HEK293 (cell line): Measurements from ENCODE around the gene TSBP1.

ENCODE experiments used
- CTCF ChIP-seq: fragments of 450-650 bp; formaldehyde crosslinking; IDR thresholded peaks from 2 replicates; pipeline ENCODE4 v1.5.1; 2016; ENCODE audit warnings: missing biosample characterization, missing genetic modification characterization
- MYNN ChIP-seq: fragments of 450-650 bp; formaldehyde crosslinking; IDR thresholded peaks from 2 replicates; pipeline ENCODE4 v1.5.1; 2016; ENCODE audit warnings: missing biosample characterization, missing genetic modification characterization, borderline replicate concordance
- MZF1 ChIP-seq: fragments of 450-650 bp; formaldehyde crosslinking; IDR thresholded peaks from 2 replicates; pipeline ENCODE4 v1.5.1; 2017; ENCODE audit warnings: missing biosample characterization, missing genetic modification characterization, borderline replicate concordance
- REST ChIP-seq: fragments of 450-650 bp; formaldehyde crosslinking; IDR thresholded peaks from 2 replicates; pipeline ENCODE4 v1.5.1; 2016; ENCODE audit warnings: missing biosample characterization, missing genetic modification characterization
- SP7 ChIP-seq: fragments of 450-650 bp; formaldehyde crosslinking; IDR thresholded peaks from 2 replicates; pipeline ENCODE4 v1.5.1; 2016; ENCODE audit warnings: missing biosample characterization, missing genetic modification characterization
- ZBTB8A ChIP-seq: fragments of 450-650 bp; formaldehyde crosslinking; IDR thresholded peaks from 2 replicates; pipeline ENCODE4 v1.5.1; 2016; ENCODE audit warnings: missing biosample characterization, missing genetic modification characterization
- ZNF121 ChIP-seq: fragments of 450-650 bp; formaldehyde crosslinking; IDR thresholded peaks from 2 replicates; pipeline ENCODE4 v1.5.1; 2016; ENCODE audit warnings: missing biosample characterization, missing genetic modification characterization
- ZNF223 ChIP-seq: fragments of 450-650 bp; formaldehyde crosslinking; IDR thresholded peaks from 2 replicates; pipeline ENCODE4 v1.5.1; 2016; ENCODE audit warnings: missing biosample characterization, missing genetic modification characterization
- ZNF239 ChIP-seq: fragments of 450-650 bp; formaldehyde crosslinking; IDR thresholded peaks from 2 replicates; pipeline ENCODE4 v1.5.1; 2016; ENCODE audit warnings: missing biosample characterization, missing genetic modification characterization
- ZNF362 ChIP-seq: fragments of 450-650 bp; formaldehyde crosslinking; IDR thresholded peaks from 2 replicates; pipeline ENCODE4 v1.5.1; 2016; ENCODE audit warnings: missing biosample characterization, missing genetic modification characterization
- ZNF521 ChIP-seq: fragments of 450-650 bp; formaldehyde crosslinking; IDR thresholded peaks from 2 replicates; pipeline ENCODE4 v1.5.1; 2017; ENCODE audit warnings: missing biosample characterization, mild to moderate bottlenecking, missing genetic modification characterization
- ZNF791 ChIP-seq: fragments of 450-650 bp; formaldehyde crosslinking; IDR thresholded peaks from 2 replicates; pipeline ENCODE4 v1.5.1; 2016; ENCODE audit warnings: missing biosample characterization, missing genetic modification characterization

DNA sequence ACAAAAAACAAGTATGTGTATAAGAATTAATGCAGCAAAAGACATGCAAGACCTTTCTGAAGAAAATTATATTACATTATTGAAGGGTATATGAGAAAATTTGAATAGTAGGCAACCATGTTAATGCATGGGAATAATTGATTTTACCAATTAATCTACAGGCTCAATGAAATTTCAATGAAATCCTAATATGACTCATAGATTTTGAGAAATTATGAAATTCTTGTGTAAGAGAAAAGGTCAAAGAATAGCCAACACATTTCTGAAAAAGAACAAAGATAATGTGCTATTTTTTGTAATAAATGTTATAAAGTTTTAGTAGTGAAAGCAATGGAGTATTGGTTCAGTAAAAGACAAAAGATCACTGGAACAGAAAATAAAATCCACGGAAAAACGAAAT, 18.4 kb downstream of the TSBP1 start:
- TF ChIP-seq CTCF (tag by site-specific recombination) (no peak), MYNN (no peak), ZBTB8A (tag by site-specific recombination) (no peak), ZNF121 (tag by site-specific recombination) (no peak), REST (tag by site-specific recombination) (no peak), ZNF239 (no peak), ZNF791 (tag by site-specific recombination) (no peak), ZNF521 (tag by site-specific recombination) (no peak), ZNF362 (no peak), MZF1 (tag by site-specific recombination) (no peak), ZNF223 (tag by site-specific recombination) (no peak), SP7 (tag by site-specific recombination) (no peak)
